H9 (cell line): Measurements from ENCODE around the gene DIAPH3. TPM values are rescaled to one million over a fixed set of nuclear protein-coding genes. Genes with fewer than 3 reads are reported as not detected.

Source experiments
- DNase-seq: peaks from one replicate; pipeline ENCODE4 v3.0.0-alpha.2; 2017
- H2AFZ ChIP-seq: one replicate; pipeline ENCODE4 v1.6.1; 2013; ENCODE audit warnings: mild to moderate bottlenecking, low read length, control low read depth, moderate library complexity
- H2AK5ac ChIP-seq: 2 replicates; pipeline ENCODE4 v1.6.1; 2013; ENCODE audit warnings: low read length, control low read depth, mixed read lengths; ENCODE audit not compliant: insufficient read length
- H2BK120ac ChIP-seq: one replicate; pipeline ENCODE4 v1.6.1; 2013; ENCODE audit warnings: low read depth, mild to moderate bottlenecking, low read length, control low read depth, inconsistent platforms; ENCODE audit not compliant: poor library complexity, severe bottlenecking
- H2BK12ac ChIP-seq: 2 replicates; pipeline ENCODE4 v1.6.1; 2013; ENCODE audit warnings: low read length, control low read depth, mixed read lengths, low read depth; ENCODE audit not compliant: insufficient read length
- H2BK15ac ChIP-seq: 2 replicates; pipeline ENCODE4 v1.6.1; 2013; ENCODE audit warnings: low read depth, low read length, control low read depth
- H2BK20ac ChIP-seq: one replicate; pipeline ENCODE4 v1.6.1; 2013; ENCODE audit warnings: low read depth, mild to moderate bottlenecking, low read length, control low read depth, inconsistent platforms; ENCODE audit not compliant: poor library complexity, severe bottlenecking
- H2BK5ac ChIP-seq: 2 replicates; pipeline ENCODE4 v1.6.1; 2013; ENCODE audit warnings: low read length, control low read depth, mixed read lengths; ENCODE audit not compliant: insufficient read length
- H3K14ac ChIP-seq: 2 replicates; pipeline ENCODE4 v1.6.1; 2013; ENCODE audit warnings: low read length, control low read depth; ENCODE audit not compliant: insufficient read depth
- H3K18ac ChIP-seq: 2 replicates; pipeline ENCODE4 v1.6.1; 2013; ENCODE audit warnings: low read depth, mild to moderate bottlenecking, mixed read lengths, low read length, control low read depth; ENCODE audit not compliant: insufficient read length
- H3K23ac ChIP-seq: 2 replicates; pipeline ENCODE4 v1.6.1; 2013; ENCODE audit warnings: low read length, control low read depth, mixed read lengths, low read depth; ENCODE audit not compliant: insufficient read length
- H3K23me2 ChIP-seq: 2 replicates; pipeline ENCODE4 v1.6.1; 2013; ENCODE audit warnings: low read depth, mild to moderate bottlenecking, mixed read lengths, low read length, control low read depth; ENCODE audit not compliant: insufficient read length, poor library complexity, severe bottlenecking
- H3K27ac ChIP-seq: 2 replicates; pipeline ENCODE4 v1.5.1; 2013; ENCODE audit warnings: low read length, control low read depth, mixed read lengths, low read depth; ENCODE audit not compliant: insufficient read length
- H3K27me3 ChIP-seq: 2 replicates; pipeline ENCODE4 v1.6.1; 2013; ENCODE audit warnings: low read length, control low read depth, inconsistent platforms; ENCODE audit not compliant: insufficient read depth
- H3K4ac ChIP-seq: 2 replicates; pipeline ENCODE4 v1.6.1; 2013; ENCODE audit warnings: low read depth, mild to moderate bottlenecking, control low read depth, inconsistent platforms, low read length, moderate library complexity
- H3K4me1 ChIP-seq: 2 replicates; pipeline ENCODE4 v1.6.1; 2013; ENCODE audit warnings: low read length, control low read depth, inconsistent platforms; ENCODE audit not compliant: insufficient read depth
- H3K4me2 ChIP-seq: 2 replicates; pipeline ENCODE4 v1.6.1; 2013; ENCODE audit warnings: low read length, control low read depth, mixed read lengths; ENCODE audit not compliant: insufficient read length, insufficient read depth
- H3K56ac ChIP-seq: 2 replicates; pipeline ENCODE4 v1.6.1; 2013; ENCODE audit warnings: low read depth, mild to moderate bottlenecking, mixed read lengths, low read length, control low read depth; ENCODE audit not compliant: insufficient read length
- H3K79me1 ChIP-seq: 2 replicates; pipeline ENCODE4 v1.6.1; 2013; ENCODE audit warnings: low read depth, mild to moderate bottlenecking, moderate library complexity, low read length, control low read depth, inconsistent platforms; ENCODE audit not compliant: insufficient read depth, poor library complexity, severe bottlenecking
- H3K79me2 ChIP-seq: 2 replicates; pipeline ENCODE4 v1.6.1; 2013; ENCODE audit warnings: low read length, control low read depth, inconsistent platforms; ENCODE audit not compliant: insufficient read depth
- H3K9ac ChIP-seq: 2 replicates; pipeline ENCODE4 v1.6.1; 2013; ENCODE audit warnings: low read length, control low read depth, mixed read lengths; ENCODE audit not compliant: insufficient read length; ENCODE audit errors: extremely low read depth
- H3K9me3 ChIP-seq: one replicate; pipeline ENCODE4 v1.6.1; 2013; ENCODE audit warnings: low read depth, low read length, inconsistent platforms; ENCODE audit not compliant: control insufficient read depth
- H3T11ph ChIP-seq: one replicate; pipeline ENCODE4 v1.6.1; 2013; ENCODE audit warnings: mild to moderate bottlenecking, low read length, control low read depth, inconsistent platforms
- H4K20me1 ChIP-seq: one replicate; pipeline ENCODE4 v1.6.1; 2013; ENCODE audit not compliant: control insufficient read depth, insufficient read length, insufficient read depth
- H4K5ac ChIP-seq: 2 replicates; pipeline ENCODE4 v1.6.1; 2013; ENCODE audit warnings: low read depth, mild to moderate bottlenecking, mixed read lengths, low read length, control low read depth; ENCODE audit not compliant: insufficient read length
- H4K8ac ChIP-seq: replicated peaks from 2 replicates; pipeline ENCODE4 v1.6.1; 2013; ENCODE audit warnings: low read length, control low read depth, mixed read lengths, low read depth; ENCODE audit not compliant: insufficient read length
- H4K91ac ChIP-seq: 2 replicates; pipeline ENCODE4 v1.6.1; 2013; ENCODE audit warnings: low read depth, mild to moderate bottlenecking, moderate library complexity, mixed read lengths, low read length, control low read depth; ENCODE audit not compliant: insufficient read length
- H3K27ac Mint-ChIP-seq, 3 experiments: 2 replicates in 2 of 3; 3 replicates in 1 of 3; pipeline ENCODE4 v1.8.0; 2020 to 2021; ENCODE audit warnings: mixed read lengths in 3 of 3, mild to moderate bottlenecking in 1 of 3, moderate library complexity in 1 of 3
- H3K27me3 Mint-ChIP-seq: 2 replicates; pipeline ENCODE4 v1.8.0; 2021; ENCODE audit warnings: low read depth, mild to moderate bottlenecking, moderate library complexity, mixed read lengths
- H3K36me3 Mint-ChIP-seq, 3 experiments: 2 replicates in 2 of 3; 3 replicates in 1 of 3; pipeline ENCODE4 v1.8.0; 2020 to 2021; ENCODE audit warnings: low read depth in 3 of 3, mixed read lengths in 3 of 3; ENCODE audit not compliant: insufficient read depth in 1 of 3
- H3K4me1 Mint-ChIP-seq, 2 experiments: 2 replicates each; pipeline ENCODE4 v1.8.0; 2020; ENCODE audit warnings: mixed read lengths in 2 of 2
- H3K4me3 Mint-ChIP-seq, 2 experiments: 2 replicates in 1 of 2; 3 replicates in 1 of 2; pipeline ENCODE4 v1.8.0; 2020 to 2021; ENCODE audit warnings: mild to moderate bottlenecking in 2 of 2, mixed read lengths in 2 of 2, moderate library complexity in 1 of 2
- H3K9me3 Mint-ChIP-seq, 2 experiments: 2 replicates in 1 of 2; 3 replicates in 1 of 2; pipeline ENCODE4 v1.8.0; 2020; ENCODE audit warnings: mild to moderate bottlenecking in 2 of 2, mixed read lengths in 2 of 2, moderate library complexity in 1 of 2
- CTCF ChIP-seq: fragments of 200-600 bp; sonication (generic); conservative IDR thresholded peaks from 3 replicates; pipeline ENCODE4 v1.8.0; 2021; ENCODE audit warnings: antibody characterized with exemption, mild to moderate bottlenecking
- WGBS: extraction: QIAGEN DNeasy Blood & Tissue Kit; methylation state at CpG from one replicate; pipeline ENCODE4 v1.1.7; 2013; ENCODE audit warnings: missing lambda C conversion rate, low lambda C conversion rate, mixed read lengths; ENCODE audit not compliant: insufficient read length; ENCODE audit errors: extremely low coverage; 5-methylcytosine and 5-hydroxymethylcytosine counted together
- total RNA-seq: library from RNA; stranded (reverse); gene quantifications from 2 replicates; pipeline ENCODE4 v1.2.1, GENCODE V29; 2021

DIAPH3 gene
- total RNA-seq, 1 experiment from 2014 or later: 23.1 TPM

GRCh38 chr13:59843040-59843439 is 320.7 kb downstream of the DIAPH3 start:
- Histone ChIP-seq H2BK20ac (no peak overlapping the region), H3K79me2 (no peaks in the 10 kb centered on the region), H3K9ac (no peak overlapping the region), H2BK120ac (no peak overlapping the region), H2BK12ac (no peak overlapping the region), H4K20me1 (no peaks in the 10 kb centered on the region), H4K8ac (no peak overlapping the region), H2AK5ac (no peak overlapping the region), H3K27me3 (no peaks in the 10 kb centered on the region), H3K79me1 (no peaks in the 10 kb centered on the region), H3K4me2 (no peak overlapping the region), H2AFZ (no peak overlapping the region), H3K9me3 (no peaks in the 10 kb centered on the region), H4K5ac (no peak overlapping the region), H3K56ac (no peak overlapping the region), H2BK5ac (no peak overlapping the region), H3K23ac (peak overlapping the region; percentile 31), H3K18ac (no peak overlapping the region), H3T11ph (no peak overlapping the region), H2BK15ac (no peak overlapping the region), H3K27ac (no peak overlapping the region), H3K4ac (no peak overlapping the region), H3K4me1 (peaks cover 5% of the 10 kb centered on the region), H3K14ac (no peak overlapping the region), H4K91ac (no peak overlapping the region), H3K23me2 (no peaks in the 10 kb centered on the region)
- Mint-ChIP-seq H3K27me3 (no peaks in the 10 kb centered on the region), H3K4me1 (peaks cover 10 to 16% of the 10 kb centered on the region in 2 experiments), H3K27ac (no peak overlapping the region; a peak in 1 of 7 replicates), H3K9me3 (no peaks in the 10 kb centered on the region), H3K36me3 (no peaks in the 10 kb centered on the region), H3K4me3 (no peak overlapping the region)
- WGBS: no CpG with 5 or more reads among the region's 3 CpGs
- TF ChIP-seq CTCF: no peak
- DNase-seq: no peak
